Spleen (tissue), 7 donors: ENCODE measurements around the gene COL27A1.

Experiments used
- POLR2A ChIP-seq, 3 donors: fragments of 450-650 bp; IDR thresholded peaks; one replicate each; pipeline ENCODE4 v1.5.1; 2017; ENCODE audit warnings: antibody characterized with exemption in 3 of 3, mild to moderate bottlenecking in 1 of 3
- POLR2AphosphoS5 ChIP-seq, 3 donors: sonication (generic); formaldehyde crosslinking; IDR thresholded peaks; one replicate each; pipeline ENCODE4 v1.5.1; 2017; ENCODE audit warnings: antibody characterized with exemption in 3 of 3
- TF ChIP-seq, protein P1 (sequence below), 11 experiments: fragments of 200-600 bp in 7 of 11; fragments of 450-650 bp in 4 of 11; sonication (generic) in 4 of 11; IDR thresholded peaks in 8 of 11; conservative IDR thresholded peaks in 3 of 11; 1 replicate in 7 of 11; 2 replicates in 4 of 11; pipeline versions ENCODE4 v1.4.0 to v1.8.0; 2016 to 2021; ENCODE audit warnings: antibody characterized with exemption in 11 of 11, inconsistent platforms in 4 of 11, mild to moderate bottlenecking in 1 of 11
- donor health status: DM: no; HTN: no; CAD: no; lungs with moderate emphysema.
- donor health status: DM: no; HTN: no; CAD: no.
- donor health status: DM: no; HTN: no; CAD: no.

GRCh38 chr9:114130141-114130540, 25.2 kb upstream of the COL27A1 start:
- TF ChIP-seq, protein P1, sequence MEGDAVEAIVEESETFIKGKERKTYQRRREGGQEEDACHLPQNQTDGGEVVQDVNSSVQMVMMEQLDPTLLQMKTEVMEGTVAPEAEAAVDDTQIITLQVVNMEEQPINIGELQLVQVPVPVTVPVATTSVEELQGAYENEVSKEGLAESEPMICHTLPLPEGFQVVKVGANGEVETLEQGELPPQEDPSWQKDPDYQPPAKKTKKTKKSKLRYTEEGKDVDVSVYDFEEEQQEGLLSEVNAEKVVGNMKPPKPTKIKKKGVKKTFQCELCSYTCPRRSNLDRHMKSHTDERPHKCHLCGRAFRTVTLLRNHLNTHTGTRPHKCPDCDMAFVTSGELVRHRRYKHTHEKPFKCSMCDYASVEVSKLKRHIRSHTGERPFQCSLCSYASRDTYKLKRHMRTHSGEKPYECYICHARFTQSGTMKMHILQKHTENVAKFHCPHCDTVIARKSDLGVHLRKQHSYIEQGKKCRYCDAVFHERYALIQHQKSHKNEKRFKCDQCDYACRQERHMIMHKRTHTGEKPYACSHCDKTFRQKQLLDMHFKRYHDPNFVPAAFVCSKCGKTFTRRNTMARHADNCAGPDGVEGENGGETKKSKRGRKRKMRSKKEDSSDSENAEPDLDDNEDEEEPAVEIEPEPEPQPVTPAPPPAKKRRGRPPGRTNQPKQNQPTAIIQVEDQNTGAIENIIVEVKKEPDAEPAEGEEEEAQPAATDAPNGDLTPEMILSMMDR (IDR thresholded peaks at IDR 0.05 in 8 of 11, conservative IDR thresholded peaks at IDR 0.05 in 3 of 11), result no peak
- no peak for TF ChIP-seq POLR2AphosphoS5 (IDR thresholded peaks at IDR 0.05)
- TF ChIP-seq POLR2A (IDR thresholded peaks at IDR 0.05), result no peak
